Endodermal cell (in vitro differentiated cells): ENCODE measurements around the gene NFATC2IP. TPM values are rescaled to one million over a fixed set of nuclear protein-coding genes. Genes with fewer than 3 reads are reported as not detected.

ENCODE experiments used
- DNase-seq: peaks from one replicate; pipeline ENCODE4 v3.0.0-alpha.2; 2017
- H3K27ac ChIP-seq: 2 replicates; pipeline ENCODE4 v1.5.1; 2013; ENCODE audit warnings: mild to moderate bottlenecking, low read depth, low read length, moderate library complexity
- H3K27me3 ChIP-seq: 2 replicates; pipeline ENCODE4 v1.6.1; 2013; ENCODE audit warnings: mild to moderate bottlenecking, low read length, moderate library complexity; ENCODE audit not compliant: insufficient read depth, control insufficient read depth, poor library complexity, severe bottlenecking
- H3K36me3 ChIP-seq: 2 replicates; pipeline ENCODE4 v1.7.0; 2013; ENCODE audit warnings: mild to moderate bottlenecking, low read length, moderate library complexity; ENCODE audit not compliant: control insufficient read depth, insufficient read depth
- H3K4me1 ChIP-seq: one replicate; pipeline ENCODE4 v1.7.0; 2013; ENCODE audit warnings: low read length; ENCODE audit not compliant: control insufficient read depth, insufficient read depth
- H3K4me3 ChIP-seq: 2 replicates; pipeline ENCODE4 v1.5.1; 2013; ENCODE audit warnings: mild to moderate bottlenecking, low read length, moderate library complexity
- H3K9ac ChIP-seq: 2 replicates; pipeline ENCODE4 v1.6.1; 2013; ENCODE audit warnings: mild to moderate bottlenecking, low read length, moderate library complexity; ENCODE audit not compliant: poor library complexity, severe bottlenecking; ENCODE audit errors: extremely low read depth
- H3K9me3 ChIP-seq: 2 replicates; pipeline ENCODE4 v1.6.1; 2013; ENCODE audit warnings: mild to moderate bottlenecking, low read length, moderate library complexity; ENCODE audit not compliant: control insufficient read depth
- H3K27ac Mint-ChIP-seq: 2 replicates; pipeline ENCODE4 v1.8.0; 2020; ENCODE audit warnings: mixed read lengths
- H3K27me3 Mint-ChIP-seq: 2 replicates; pipeline ENCODE4 v1.8.0; 2021; ENCODE audit warnings: mild to moderate bottlenecking, mixed read lengths; ENCODE audit not compliant: insufficient read depth
- H3K36me3 Mint-ChIP-seq: 2 replicates; pipeline ENCODE4 v1.8.0; 2020; ENCODE audit warnings: low read depth, mixed read lengths
- H3K4me1 Mint-ChIP-seq: 2 replicates; pipeline ENCODE4 v1.8.0; 2020; ENCODE audit warnings: mixed read lengths
- H3K4me3 Mint-ChIP-seq: 2 replicates; pipeline ENCODE4 v1.8.0; 2020; ENCODE audit warnings: mild to moderate bottlenecking, moderate library complexity, mixed read lengths
- H3K9me3 Mint-ChIP-seq: 2 replicates; pipeline ENCODE4 v1.8.0; 2020; ENCODE audit warnings: mild to moderate bottlenecking, mixed read lengths
- CTCF ChIP-seq: fragments of 200-600 bp; sonication (generic); conservative IDR thresholded peaks from 2 replicates; pipeline ENCODE4 v1.5.0; 2021; ENCODE audit warnings: antibody characterized with exemption, mild to moderate bottlenecking
- WGBS, 2 experiments: methylation state at CpG; one replicate each; pipeline versions ENCODE4 v1.1.5 to v1.1.7; 2013; ENCODE audit warnings: missing lambda C conversion rate in 2 of 2, mixed read lengths in 1 of 2; ENCODE audit not compliant: insufficient coverage in 1 of 2, insufficient read length in 1 of 2; 5-methylcytosine and 5-hydroxymethylcytosine counted together
- total RNA-seq, 2 donors: library from RNA; stranded (reverse); fragmentation: NEBNext Ultra II Directional in 1 of 2; extraction: Animal tissue kit (Norgen Biotek cat#: 25700) in 1 of 2; gene quantifications; 2 replicates in 1 of 2; 3 replicates in 1 of 2; pipeline ENCODE4 v1.2.1, GENCODE V29; 2021

NFATC2IP gene
- total RNA-seq, 2 donors from 2014 or later, result 63.7 to 65.4 TPM

- peak; percentile 78 for DNase-seq
- WGBS, 2 experiments, result 71 to 74% methylated on average over 8 of the region's 8 CpGs
These were observed 60.4 kb downstream of the NFATC2IP start for GRCh38 chr16:29011112-29011511.

GRCh38 chr16:29011851-29012250 lies 61.1 kb downstream of the NFATC2IP start:
- H3K36me3 ChIP-seq, result no peaks in the 10 kb centered on the region
- no peak overlapping the region for H3K9ac ChIP-seq
- DNase-seq, result no peak
- TF ChIP-seq CTCF, result no peak
- H3K27ac ChIP-seq, result no peak overlapping the region
- H3K4me3 ChIP-seq, result no peak overlapping the region
- Mint-ChIP-seq H3K27ac (no peak overlapping the region), H3K4me1 (no peaks in the 10 kb centered on the region), H3K27me3 (no peaks in the 10 kb centered on the region), H3K4me3 (no peak overlapping the region), H3K36me3 (no peaks in the 10 kb centered on the region), H3K9me3 (no peaks in the 10 kb centered on the region)
- H3K4me1 ChIP-seq, result no peaks in the 10 kb centered on the region
- no peaks in the 10 kb centered on the region for H3K27me3 ChIP-seq
- 89 to 100% methylated on average over 2 to 4 of the region's 4 CpGs for WGBS, 2 experiments
- H3K9me3 ChIP-seq, result no peaks in the 10 kb centered on the region

More at GRCh38 chr16:29011112-29011511, 60.4 kb downstream of the NFATC2IP start:
- Mint-ChIP-seq H3K27ac (no peak overlapping the region), H3K27me3 (no peaks in the 10 kb centered on the region), H3K9me3 (no peaks in the 10 kb centered on the region), H3K4me3 (no peak overlapping the region), H3K4me1 (no peaks in the 10 kb centered on the region), H3K36me3 (no peaks in the 10 kb centered on the region)
- no peaks in the 10 kb centered on the region for H3K27me3 ChIP-seq
- H3K27ac ChIP-seq, result no peak overlapping the region
- H3K4me1 ChIP-seq, result no peaks in the 10 kb centered on the region
- H3K9ac ChIP-seq, result no peak overlapping the region
- no peak overlapping the region for H3K4me3 ChIP-seq
- H3K9me3 ChIP-seq, result no peaks in the 10 kb centered on the region
- no peaks in the 10 kb centered on the region for H3K36me3 ChIP-seq
- TF ChIP-seq CTCF, result peak; percentile 68

- Histone ChIP-seq H3K27ac (no peak overlapping the region), H3K9me3 (no peaks in the 10 kb centered on the region), H3K9ac (no peak overlapping the region), H3K4me1 (no peaks in the 10 kb centered on the region), H3K4me3 (no peak overlapping the region), H3K36me3 (no peaks in the 10 kb centered on the region), H3K27me3 (no peaks in the 10 kb centered on the region)
- 87 to 90% methylated on average over 5 to 9 of the region's 9 CpGs for WGBS, 2 experiments
- Mint-ChIP-seq H3K9me3 (no peaks in the 10 kb centered on the region), H3K4me3 (no peak overlapping the region), H3K36me3 (no peaks in the 10 kb centered on the region), H3K27ac (no peak overlapping the region), H3K27me3 (no peaks in the 10 kb centered on the region), H3K4me1 (no peaks in the 10 kb centered on the region)
- DNase-seq, result no peak
- no peak for TF ChIP-seq CTCF
These were observed 62.3 kb downstream of the NFATC2IP start for GRCh38 chr16:29012913-29013553.
